Lower lobe of right lung (tissue), 2 donors: ENCODE measurements around the gene CTAGE8. TPM values are rescaled to one million over a fixed set of nuclear protein-coding genes. Genes with fewer than 3 reads are reported as not detected.
"Not testable (repeated sequence)": the region's sequence is repeated elsewhere in the genome, so short reads cannot be mapped to it uniquely, and the experiment has no call there.

Experiments used
- ATAC-seq, 2 donors: fragments of 200-7000 bp; cut with Tn5 transposase; one replicate each; pipeline ENCODE4 v1.9.1; 2020 to 2022; ENCODE audit warnings: mild to moderate bottlenecking in 2 of 2, moderate library complexity in 2 of 2
- DNase-seq: peaks from one replicate; pipeline ENCODE4 v3.0.0-alpha.2; 2020
- H3K27ac ChIP-seq: fragments of 200-600 bp; one replicate; pipeline ENCODE4 v1.8.0; 2022
- H3K27me3 ChIP-seq: fragments of 200-600 bp; one replicate; pipeline ENCODE4 v1.8.0; 2022; ENCODE audit warnings: low read depth
- H3K36me3 ChIP-seq: fragments of 200-600 bp; one replicate; pipeline ENCODE4 v1.8.0; 2022; ENCODE audit warnings: mild to moderate bottlenecking
- H3K4me1 ChIP-seq: fragments of 200-600 bp; one replicate; pipeline ENCODE4 v1.8.0; 2022
- H3K4me3 ChIP-seq: fragments of 200-600 bp; one replicate; pipeline ENCODE4 v1.8.0; 2022; ENCODE audit warnings: mild to moderate bottlenecking
- H3K9me3 ChIP-seq: fragments of 200-600 bp; one replicate; pipeline ENCODE4 v1.8.0; 2022
- CTCF ChIP-seq: fragments of 200-600 bp; IDR thresholded peaks from one replicate; pipeline ENCODE4 v1.8.0; 2022; ENCODE audit warnings: antibody characterized with exemption, mild to moderate bottlenecking
- intact Hi-C: fragments of 100-400 bp; cut with DNase I; formaldehyde crosslinking; loops from one replicate; pipeline ENCODE4 v1.11.0; 2022
- total RNA-seq: library from RNA; stranded (reverse); fragmentation: NEBNext Ultra II Directional; extraction: Animal tissue kit (Norgen Biotek cat#: 25700); gene quantifications from one replicate; pipeline ENCODE4 v1.2.1, GENCODE V29; 2021
- donor health status: DM: no; HTN: yes; CAD: no; lungs with severe emphysema.

The CTAGE8 gene
- total RNA-seq, 1 donor from 2014 or later, result 4.2 TPM

- ATAC-seq, H3K36me3 ChIP-seq, intact Hi-C loops: not testable (repeated sequence)
Observed at GRCh38 chr7:144283716-144284115, 14.6 kb upstream of the CTAGE8 start.

GRCh38 chr7:144282490-144282889 is 13.4 kb upstream of the CTAGE8 start:
- H3K36me3 ChIP-seq, H3K4me1 ChIP-seq, intact Hi-C loops, H3K9me3 ChIP-seq, H3K27me3 ChIP-seq, H3K4me3 ChIP-seq, H3K27ac ChIP-seq, DNase-seq: not testable (repeated sequence)
- ATAC-seq, result peak; percentile 8 to 29

More at GRCh38 chr7:144283716-144284115, 14.6 kb upstream of the CTAGE8 start:
- H3K9me3 ChIP-seq, DNase-seq, H3K27ac ChIP-seq, H3K27me3 ChIP-seq, H3K4me1 ChIP-seq, H3K4me3 ChIP-seq: not testable (repeated sequence)

- DNase-seq, intact Hi-C loops, H3K4me3 ChIP-seq, H3K27ac ChIP-seq, H3K27me3 ChIP-seq, H3K4me1 ChIP-seq, H3K36me3 ChIP-seq, H3K9me3 ChIP-seq: not testable (repeated sequence)
- peak in 1 of 2 donors; percentile 3 for ATAC-seq
Observed at GRCh38 chr7:144281981-144282380, 12.9 kb upstream of the CTAGE8 start.

- H3K27ac ChIP-seq, DNase-seq, H3K4me1 ChIP-seq, H3K9me3 ChIP-seq, H3K4me3 ChIP-seq, H3K27me3 ChIP-seq, H3K36me3 ChIP-seq, intact Hi-C loops: not testable (repeated sequence)
- peak; percentile 40 to 49 for ATAC-seq
Observed at GRCh38 chr7:144280010-144280409, 10.9 kb upstream of the CTAGE8 start.

GRCh38 chr7:144275281-144275680 is 6.2 kb upstream of the CTAGE8 start:
- ATAC-seq, intact Hi-C loops, DNase-seq, H3K4me1 ChIP-seq, H3K27ac ChIP-seq, H3K9me3 ChIP-seq, H3K36me3 ChIP-seq, H3K27me3 ChIP-seq, H3K4me3 ChIP-seq: not testable (repeated sequence)

- H3K36me3 ChIP-seq, H3K27me3 ChIP-seq, intact Hi-C loops, H3K9me3 ChIP-seq, H3K4me1 ChIP-seq, H3K4me3 ChIP-seq, DNase-seq, H3K27ac ChIP-seq, ATAC-seq: not testable (repeated sequence)
Observed at GRCh38 chr7:144264692-144265091, 4.4 kb downstream of the CTAGE8 start, which contains the start of gene OR2A7. TSS of gene OR2A7 (minus strand) at chr7:144264792. CDS start at chr7:144259628, 5,164 bp downstream.

- intact Hi-C loops, ATAC-seq: not testable (repeated sequence)
Observed at GRCh38 chr7:144262128-144262527, 7.0 kb downstream of the CTAGE8 start.

GRCh38 chr7:144259067-144259466 is 10.0 kb downstream of the CTAGE8 start:
- peak in 1 of 2 donors; percentile 3 for ATAC-seq
- H3K4me3 ChIP-seq, H3K9me3 ChIP-seq, H3K27me3 ChIP-seq, DNase-seq, H3K36me3 ChIP-seq, intact Hi-C loops, H3K4me1 ChIP-seq, H3K27ac ChIP-seq: not testable (repeated sequence)

More at GRCh38 chr7:144262128-144262527, 7.0 kb downstream of the CTAGE8 start:
- H3K27me3 ChIP-seq, H3K4me3 ChIP-seq, H3K36me3 ChIP-seq, H3K4me1 ChIP-seq, H3K27ac ChIP-seq, DNase-seq, H3K9me3 ChIP-seq: not testable (repeated sequence)

GRCh38 chr7:144256112-144256511 is 13.0 kb downstream of the CTAGE8 start:
- intact Hi-C loops, result no loop called here
- ATAC-seq (peak; percentile 38 to 41), DNase-seq (no peak)
- Histone ChIP-seq H3K27ac (no peak overlapping the region), H3K4me1 (peaks cover 5% of the 10 kb centered on the region), H3K4me3 (no peak overlapping the region), H3K9me3 (no peaks in the 10 kb centered on the region), H3K27me3 (no peaks in the 10 kb centered on the region), H3K36me3 (no peaks in the 10 kb centered on the region)
- no peak for TF ChIP-seq CTCF

GRCh38 chr7:144255471-144255897 is 13.6 kb downstream of the CTAGE8 start:
- Histone ChIP-seq H3K4me3 (no peak overlapping the region), H3K4me1 (peaks cover 5% of the 10 kb centered on the region), H3K36me3 (no peaks in the 10 kb centered on the region), H3K27me3 (no peaks in the 10 kb centered on the region), H3K9me3 (no peaks in the 10 kb centered on the region), H3K27ac (no peak overlapping the region)
- DNase-seq (no peak), ATAC-seq (no peak)
- intact Hi-C loops, result no loop called here
- TF ChIP-seq CTCF, result no peak

GRCh38 chr7:144252307-144252706 is 16.8 kb downstream of the CTAGE8 start:
- H3K9me3 ChIP-seq, H3K27me3 ChIP-seq, H3K36me3 ChIP-seq, intact Hi-C loops, H3K27ac ChIP-seq, H3K4me1 ChIP-seq, DNase-seq, H3K4me3 ChIP-seq: not testable (repeated sequence)
- peak in 1 of 2 donors; percentile 35 for ATAC-seq

- H3K4me3 ChIP-seq, H3K36me3 ChIP-seq, H3K27me3 ChIP-seq, DNase-seq, H3K4me1 ChIP-seq, H3K9me3 ChIP-seq, H3K27ac ChIP-seq, intact Hi-C loops, ATAC-seq: not testable (repeated sequence)
Observed at GRCh38 chr7:144247674-144248330, 21.3 kb downstream of the CTAGE8 start.
